Measurements from ENCODE around the gene GNA15.
"Not testable (repeated sequence)": the region's sequence is repeated elsewhere in the genome, so short reads cannot be mapped to it uniquely, and the experiment has no call there.

The GNA15 gene

GRCh38 chr19:3151563-3152418 lies 16.0 kb downstream of the GNA15 start:
- DNase-seq: no peak

- no peak for DNase-seq
These were observed 16.6 kb downstream of the GNA15 start for GRCh38 chr19:3152419-3152780.

GRCh38 chr19:3153286-3154230 lies 17.7 kb downstream of the GNA15 start:
- no peak for DNase-seq

- not testable (repeated sequence) for DNase-seq
These were observed 18.6 kb downstream of the GNA15 start for GRCh38 chr19:3154447-3154846.

- no peak for DNase-seq
These were observed 19.3 kb downstream of the GNA15 start for GRCh38 chr19:3154957-3155736.

GRCh38 chr19:3157096-3157845 lies 21.4 kb downstream of the GNA15 start:
- DNase-seq: no peak

- no peak for DNase-seq
These were observed 23.7 kb downstream of the GNA15 start for GRCh38 chr19:3159565-3159964.

- DNase-seq: no peak
These were observed 24.4 kb downstream of the GNA15 start for GRCh38 chr19:3160219-3160618.

- no peak for DNase-seq
These were observed 25.6 kb downstream of the GNA15 start for GRCh38 chr19:3161453-3161852.

- DNase-seq: no peak
These were observed 26.8 kb downstream of the GNA15 start for GRCh38 chr19:3162418-3163229.

GRCh38 chr19:3163230-3163886 lies 27.5 kb downstream of the GNA15 start:
- DNase-seq: peak; percentile 54

- DNase-seq: no peak
These were observed 28.1 kb downstream of the GNA15 start for GRCh38 chr19:3163943-3164342.

GRCh38 chr19:3167533-3168272 lies 31.9 kb downstream of the GNA15 start:
- no peak for DNase-seq

- DNase-seq: no peak
These were observed 36.2 kb downstream of the GNA15 start for GRCh38 chr19:3171894-3172672.

- not testable (repeated sequence) for DNase-seq
These were observed 36.8 kb downstream of the GNA15 start for GRCh38 chr19:3172673-3173000.

- DNase-seq: peak; percentile 1
These were observed 40.2 kb downstream of the GNA15 start for GRCh38 chr19:3175781-3176714.

- no peak for DNase-seq
These were observed 41.1 kb downstream of the GNA15 start for GRCh38 chr19:3176715-3177501.

Data from NCI-H774 (cell line).